HCT116 (cell line): Measurements from ENCODE around the gene TRDN. TPM values are rescaled to one million over a fixed set of nuclear protein-coding genes. Genes with fewer than 3 reads are reported as not detected.

ENCODE experiments used
- ATAC-seq: fragments of 200-7000 bp; cut with Tn5 transposase; 2 replicates; pipeline ENCODE4 v1.9.1; 2020; ENCODE audit warnings: mild to moderate bottlenecking, moderate library complexity
- BruUV-seq: library from RNA; stranded (reverse); fragments of 400-500 nt; replicated peaks from 2 replicates; lab custom pipeline; 2021; lab: Mats Ljungman, UMichigan
- CTCF ChIA-PET: fragments of 300-600 bp; sonication (Branson Sonifier 250); formaldehyde crosslinking; loops from one replicate; lab custom pipeline; 2021; ENCODE audit warnings: antibody characterized with exemption; lab: Charles Lee
- POLR2A ChIA-PET: fragments of 300-600, 350-600 bp; sonication (Branson Sonifier 250); formaldehyde crosslinking; loops from one replicate; lab custom pipeline; 2021; ENCODE audit warnings: antibody characterized with exemption; lab: Charles Lee
- RAD21 ChIA-PET, 2 experiments: fragments of 300-600 bp; sonication (Branson Sonifier 250); formaldehyde crosslinking; loops; one replicate each; lab custom pipeline; 2023; ENCODE audit warnings: low total read pairs in 2 of 2; ENCODE audit not compliant: uncharacterized antibody in 2 of 2, unreplicated experiment in 2 of 2, low non-redundant PET in 1 of 2; lab: Charles Lee
- DNase-seq: peaks from one replicate; pipeline ENCODE4 v3.0.0-alpha.2; 2010; ENCODE audit warnings: low read depth, low spot score
- H2AFZ ChIP-seq: fragments of 200-600 bp; shearing (Covaris generic), sonication (generic); 2 replicates; pipeline ENCODE4 v1.6.1; 2017; ENCODE audit warnings: low read depth, mixed run types, mixed read lengths, antibody characterized with exemption, low read length; ENCODE audit not compliant: poor library complexity, severe bottlenecking
- H3K27ac ChIP-seq: 2 replicates; pipeline ENCODE4 v1.5.1; 2012; ENCODE audit warnings: low read depth, low read length
- H3K27me3 ChIP-seq: fragments of 200-600 bp; sonication (generic); 2 replicates; pipeline ENCODE4 v1.6.1; 2016; ENCODE audit warnings: mixed run types, low read length, mixed read lengths; ENCODE audit not compliant: insufficient read depth
- H3K36me3 ChIP-seq, 2 experiments: fragments of 200-500 bp in 1 of 2; fragments of 200-600 bp in 1 of 2; sonication (Bioruptor generic) in 1 of 2; sonication (generic) in 1 of 2; 2 replicates each; pipeline versions ENCODE4 v1.5.1 to v1.6.1; 2014 to 2016; ENCODE audit warnings: low read length in 2 of 2, inconsistent platforms in 1 of 2, mixed read lengths in 1 of 2, mixed run types in 1 of 2; ENCODE audit not compliant: insufficient read depth in 2 of 2, control insufficient read depth in 1 of 2
- H3K4me1 ChIP-seq, 2 experiments: fragments of 200-600 bp in 1 of 2; sonication (generic) in 1 of 2; 2 replicates each; pipeline versions ENCODE4 v1.5.1 to v1.6.1; 2012 to 2017; ENCODE audit warnings: low read length in 2 of 2, inconsistent platforms in 1 of 2, mild to moderate bottlenecking in 1 of 2, mixed read lengths in 1 of 2, mixed run types in 1 of 2, moderate library complexity in 1 of 2; ENCODE audit not compliant: insufficient read depth in 2 of 2, control insufficient read depth in 1 of 2
- H3K4me2 ChIP-seq: fragments of 200-600 bp; sonication (generic); 2 replicates; pipeline ENCODE4 v1.6.1; 2017; ENCODE audit warnings: mixed run types, low read length, mixed read lengths
- H3K4me3 ChIP-seq, 2 experiments: fragments of 200-600 bp in 1 of 2; sonication (generic) in 1 of 2; replicated peaks in 1 of 2; 2 replicates each; pipeline ENCODE4 v1.5.1; 2011 to 2016; ENCODE audit warnings: low read length in 2 of 2, control low read depth in 1 of 2, low read depth in 1 of 2, mild to moderate bottlenecking in 1 of 2, mixed read lengths in 1 of 2, mixed run types in 1 of 2
- H3K79me2 ChIP-seq: fragments of 200-600 bp; sonication (generic); 2 replicates; pipeline ENCODE4 v1.6.1; 2017; ENCODE audit warnings: mild to moderate bottlenecking, mixed run types, low read length, moderate library complexity, mixed read lengths; ENCODE audit not compliant: insufficient read depth
- H3K9ac ChIP-seq: fragments of 200-600 bp; sonication (generic); 2 replicates; pipeline ENCODE4 v1.6.1; 2016; ENCODE audit warnings: low read length, mixed read lengths
- H3K9me2 ChIP-seq: fragments of 200-600 bp; sonication (generic), shearing (Covaris generic); 2 replicates; pipeline ENCODE4 v1.6.1; 2017; ENCODE audit warnings: mixed run types, mild to moderate bottlenecking, moderate library complexity; ENCODE audit not compliant: insufficient read depth
- H3K9me3 ChIP-seq, 2 experiments: fragments of 200-500 bp in 1 of 2; fragments of 200-600 bp in 1 of 2; sonication (Bioruptor generic) in 1 of 2; sonication (generic) in 1 of 2; 2 replicates each; pipeline ENCODE4 v1.6.1; 2014 to 2017; ENCODE audit warnings: low read length in 2 of 2, mixed read lengths in 2 of 2, inconsistent platforms in 1 of 2, low read depth in 1 of 2, mild to moderate bottlenecking in 1 of 2, mixed run types in 1 of 2, moderate library complexity in 1 of 2; ENCODE audit not compliant: control insufficient read depth in 1 of 2, insufficient read depth in 1 of 2
- H4K20me1 ChIP-seq: fragments of 200-600 bp; sonication (generic), shearing (Covaris generic); 2 replicates; pipeline ENCODE4 v1.6.1; 2017; ENCODE audit warnings: mixed run types, mild to moderate bottlenecking, moderate library complexity; ENCODE audit not compliant: insufficient read depth
- ATF3 ChIP-seq: IDR thresholded peaks from 2 replicates; pipeline ENCODE4 v1.6.1; 2012
- CBX3 ChIP-seq: IDR thresholded peaks from 2 replicates; pipeline ENCODE4 v1.6.1; 2012; ENCODE audit warnings: low read depth
- CEBPB ChIP-seq: IDR thresholded peaks from 2 replicates; pipeline ENCODE4 v1.6.1; 2012; ENCODE audit warnings: low read depth
- CTCF ChIP-seq, 3 experiments: fragments of 200-600 bp in 1 of 3; sonication (generic) in 1 of 3; IDR thresholded peaks in 2 of 3; conservative IDR thresholded peaks in 1 of 3; 2 replicates each; pipeline ENCODE4 v1.5.1; 2012 to 2017; ENCODE audit warnings: low read depth in 2 of 3, low read length in 2 of 3, antibody characterized with exemption in 1 of 3, borderline replicate concordance in 1 of 3, control low read depth in 1 of 3, mild to moderate bottlenecking in 1 of 3, mixed read lengths in 1 of 3, mixed run types in 1 of 3, moderate library complexity in 1 of 3; ENCODE audit not compliant: insufficient read depth in 1 of 3
- EZH2 ChIP-seq: fragments of 200-600 bp; sonication (generic); IDR thresholded peaks from 2 replicates; pipeline ENCODE4 v1.6.1; 2017; ENCODE audit warnings: antibody characterized with exemption, mixed run types
- EZH2phosphoT487 ChIP-seq: fragments of 200-600 bp; IDR thresholded peaks from 2 replicates; pipeline ENCODE4 v1.6.1; 2018; ENCODE audit warnings: antibody characterized with exemption, borderline replicate concordance
- JUND ChIP-seq: IDR thresholded peaks from 2 replicates; pipeline ENCODE4 v1.6.1; 2012
- MAX ChIP-seq: IDR thresholded peaks from 2 replicates; pipeline ENCODE4 v1.6.1; 2012
- POLR2A ChIP-seq: IDR thresholded peaks from 2 replicates; pipeline ENCODE4 v1.7.0; 2011; ENCODE audit warnings: borderline replicate concordance; ENCODE audit not compliant: insufficient read depth, insufficient read length; ENCODE audit errors: extremely low read depth
- POLR2AphosphoS5 ChIP-seq: IDR thresholded peaks from 2 replicates; pipeline ENCODE4 v1.6.1; 2011; ENCODE audit warnings: mild to moderate bottlenecking, low read depth, low read length, moderate library complexity
- RAD21 ChIP-seq: IDR thresholded peaks from 2 replicates; pipeline ENCODE4 v1.6.1; 2012; ENCODE audit warnings: low read depth, mild to moderate bottlenecking
- SIN3A ChIP-seq: IDR thresholded peaks from 2 replicates; pipeline ENCODE4 v1.6.1; 2012; ENCODE audit warnings: low read depth
- SP1 ChIP-seq: IDR thresholded peaks from 2 replicates; pipeline ENCODE4 v1.6.1; 2012; ENCODE audit warnings: low read depth
- SRF ChIP-seq: IDR thresholded peaks from 2 replicates; pipeline ENCODE4 v1.6.1; 2012; ENCODE audit warnings: low read depth
- TCF7L2 ChIP-seq: IDR thresholded peaks from 2 replicates; pipeline ENCODE4 v1.7.0; 2011; ENCODE audit warnings: borderline replicate concordance, inconsistent platforms; ENCODE audit not compliant: insufficient read depth, insufficient read length; ENCODE audit errors: extremely low read depth
- ZBTB33 ChIP-seq: IDR thresholded peaks from 2 replicates; pipeline ENCODE4 v1.6.1; 2011; ENCODE audit warnings: mild to moderate bottlenecking, low read length, moderate library complexity; ENCODE audit not compliant: insufficient replicate concordance; ENCODE audit errors: extremely low read depth
- ZFX ChIP-seq: fragments of 450-650 bp; IDR thresholded peaks from 2 replicates; pipeline ENCODE4 v1.6.1; 2017
- ZNF274 ChIP-seq: fragments of 200-500 bp; sonication (Bioruptor generic); IDR thresholded peaks from 2 replicates; pipeline ENCODE4 v1.6.1; 2014; ENCODE audit warnings: mild to moderate bottlenecking, low read depth, low read length, inconsistent platforms
- intact Hi-C: fragments of 100-400 bp; cut with micrococcal nuclease; formaldehyde crosslinking; loops from 2 replicates; pipeline ENCODE4 v1.10.0; 2022
- total RNA-seq: library from RNA; stranded (reverse); gene quantifications from one replicate; pipeline ENCODE4 v1.2.1, GENCODE V29; 2021; ENCODE audit not compliant: unreplicated experiment

TRDN gene
- total RNA-seq, 1 experiment from 2014 or later: not detected

- Histone ChIP-seq H3K9me3 (no peaks in the 10 kb centered on the region), H3K27ac (no peak overlapping the region), H4K20me1 (no peaks in the 10 kb centered on the region)
- TF ChIP-seq MAX (no peak), POLR2AphosphoS5 (no peak), JUND (no peak), CEBPB (no peak), SIN3A (no peak), CBX3 (no peak), POLR2A (no peak), RAD21 (no peak), SP1 (no peak), EZH2phosphoT487 (no peak), TCF7L2 (no peak), ZFX (no peak), ZBTB33 (no peak), SRF (no peak), CTCF (IDR thresholded peaks at IDR 0.05 in 2 of 3, conservative IDR thresholded peaks at IDR 0.05 in 1 of 3; ENCODE audit: borderline replicate concordance in 1 of 3, insufficient read depth in 1 of 3, low read depth in 2 of 3, low read length in 2 of 3) (no peak), ATF3 (no peak), ZNF274 (no peak), EZH2 (no peak)
- TF ChIP-seq, all 23 proteins: peak for 0
- H3K9me2 ChIP-seq: peaks cover 6% of the 10 kb centered on the region; the same call in 1 of the 2 replicates
- no peaks in the 10 kb centered on the region for H3K4me1 ChIP-seq
- no peak for DNase-seq
- no peak for ATAC-seq
- no peaks in the 10 kb centered on the region for H3K79me2 ChIP-seq
- ChIA-PET RAD21 (no interaction called here), CTCF (no interaction called here), POLR2A (no interaction called here)
- H3K4me2 ChIP-seq: no peak overlapping the region
- intact Hi-C loops: no loop called here
- H3K9ac ChIP-seq: no peak overlapping the region
- H2AFZ ChIP-seq: no peak overlapping the region
- no TSS peak for BruUV-seq
- H3K27me3 ChIP-seq: peaks cover 12% of the 10 kb centered on the region
- no peaks in the 10 kb centered on the region for H3K36me3 ChIP-seq
- no peak overlapping the region for H3K4me3 ChIP-seq
Observed at GRCh38 chr6:123214433-123214832, 422.3 kb downstream of the TRDN start.
